Peyer's patch (tissue), 4 donors: ENCODE data around the gene CNTN5.

ENCODE experiments used
- POLR2A ChIP-seq, 2 donors: fragments of 450-650 bp; IDR thresholded peaks; one replicate each; pipeline ENCODE4 v1.5.1; 2017; ENCODE audit warnings: antibody characterized with exemption in 2 of 2, mild to moderate bottlenecking in 2 of 2, moderate library complexity in 2 of 2
- TF ChIP-seq, protein P1 (sequence below), 6 experiments: fragments of 450-650 bp in 4 of 6; fragments of 200-600 bp in 2 of 6; sonication (generic) in 1 of 6; IDR thresholded peaks; one replicate each; pipeline ENCODE4 v1.5.1; 2017 to 2019; ENCODE audit warnings: antibody characterized with exemption in 6 of 6, mild to moderate bottlenecking in 3 of 6, moderate library complexity in 1 of 6

DNA sequence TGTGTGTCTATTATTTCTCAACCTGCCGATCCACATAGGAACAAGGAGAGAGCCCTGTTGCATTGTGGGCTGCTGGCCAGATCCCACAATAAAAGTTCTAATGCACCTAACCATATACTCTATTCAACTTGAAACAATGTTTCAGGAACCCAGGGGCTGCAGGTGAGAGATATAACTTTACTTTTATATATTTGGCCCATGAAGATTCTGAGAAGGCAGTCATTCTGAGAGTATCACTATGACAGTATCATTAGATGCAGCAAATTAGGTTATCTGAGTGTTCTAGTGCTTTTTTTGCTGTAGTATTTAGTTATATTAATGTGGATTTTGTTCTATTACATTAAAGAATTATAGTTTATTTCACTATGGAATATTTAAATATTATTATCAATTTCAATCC lies 1011.2 kb downstream of the CNTN5 start:
- TF ChIP-seq, protein P1, sequence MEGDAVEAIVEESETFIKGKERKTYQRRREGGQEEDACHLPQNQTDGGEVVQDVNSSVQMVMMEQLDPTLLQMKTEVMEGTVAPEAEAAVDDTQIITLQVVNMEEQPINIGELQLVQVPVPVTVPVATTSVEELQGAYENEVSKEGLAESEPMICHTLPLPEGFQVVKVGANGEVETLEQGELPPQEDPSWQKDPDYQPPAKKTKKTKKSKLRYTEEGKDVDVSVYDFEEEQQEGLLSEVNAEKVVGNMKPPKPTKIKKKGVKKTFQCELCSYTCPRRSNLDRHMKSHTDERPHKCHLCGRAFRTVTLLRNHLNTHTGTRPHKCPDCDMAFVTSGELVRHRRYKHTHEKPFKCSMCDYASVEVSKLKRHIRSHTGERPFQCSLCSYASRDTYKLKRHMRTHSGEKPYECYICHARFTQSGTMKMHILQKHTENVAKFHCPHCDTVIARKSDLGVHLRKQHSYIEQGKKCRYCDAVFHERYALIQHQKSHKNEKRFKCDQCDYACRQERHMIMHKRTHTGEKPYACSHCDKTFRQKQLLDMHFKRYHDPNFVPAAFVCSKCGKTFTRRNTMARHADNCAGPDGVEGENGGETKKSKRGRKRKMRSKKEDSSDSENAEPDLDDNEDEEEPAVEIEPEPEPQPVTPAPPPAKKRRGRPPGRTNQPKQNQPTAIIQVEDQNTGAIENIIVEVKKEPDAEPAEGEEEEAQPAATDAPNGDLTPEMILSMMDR (IDR thresholded peaks at IDR 0.05): no peak
- no peak for TF ChIP-seq POLR2A (IDR thresholded peaks at IDR 0.05)
